Fibroblast of lung (primary cell): ENCODE measurements around the gene CBLC.

ENCODE experiments used
- EZH2 ChIP-seq: IDR thresholded peaks from 2 replicates; pipeline ENCODE4 v1.5.1; 2012; ENCODE audit warnings: low read length, control low read depth, mild to moderate bottlenecking; ENCODE audit errors: missing control alignments
- TF ChIP-seq, protein P1 (sequence below), 2 donors: IDR thresholded peaks in 1 of 2; conservative IDR thresholded peaks in 1 of 2; 1 replicate in 1 of 2; 2 replicates in 1 of 2; pipeline ENCODE4 v1.5.1; 2011 to 2012; ENCODE audit warnings: low read length in 2 of 2, control low read depth in 1 of 2, inconsistent platforms in 1 of 2, low read depth in 1 of 2, mild to moderate bottlenecking in 1 of 2

DNA sequence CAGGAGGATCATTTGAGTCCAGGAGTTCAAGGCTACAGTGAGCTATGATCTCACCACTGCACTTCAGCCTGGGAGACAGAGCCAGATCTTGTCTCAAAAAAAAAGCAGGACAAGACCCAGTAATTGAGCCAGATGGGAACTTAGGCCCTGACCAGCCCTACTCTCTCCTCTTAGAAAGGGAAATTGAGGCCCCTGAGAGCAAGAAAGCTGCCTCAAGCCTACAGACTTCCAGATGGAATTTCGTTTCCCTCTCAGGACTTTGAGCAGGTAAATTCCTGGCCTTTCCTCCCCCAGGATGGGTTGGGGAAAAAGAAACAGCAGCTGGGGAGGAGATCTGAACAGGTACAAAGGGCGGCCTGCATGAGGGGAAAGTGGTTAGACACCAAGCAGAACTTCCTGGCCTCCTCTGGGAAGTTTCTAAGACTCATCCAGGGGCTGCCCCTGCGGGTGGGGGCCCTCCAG is 32.8 kb upstream of the CBLC start:
- TF ChIP-seq, protein P1, sequence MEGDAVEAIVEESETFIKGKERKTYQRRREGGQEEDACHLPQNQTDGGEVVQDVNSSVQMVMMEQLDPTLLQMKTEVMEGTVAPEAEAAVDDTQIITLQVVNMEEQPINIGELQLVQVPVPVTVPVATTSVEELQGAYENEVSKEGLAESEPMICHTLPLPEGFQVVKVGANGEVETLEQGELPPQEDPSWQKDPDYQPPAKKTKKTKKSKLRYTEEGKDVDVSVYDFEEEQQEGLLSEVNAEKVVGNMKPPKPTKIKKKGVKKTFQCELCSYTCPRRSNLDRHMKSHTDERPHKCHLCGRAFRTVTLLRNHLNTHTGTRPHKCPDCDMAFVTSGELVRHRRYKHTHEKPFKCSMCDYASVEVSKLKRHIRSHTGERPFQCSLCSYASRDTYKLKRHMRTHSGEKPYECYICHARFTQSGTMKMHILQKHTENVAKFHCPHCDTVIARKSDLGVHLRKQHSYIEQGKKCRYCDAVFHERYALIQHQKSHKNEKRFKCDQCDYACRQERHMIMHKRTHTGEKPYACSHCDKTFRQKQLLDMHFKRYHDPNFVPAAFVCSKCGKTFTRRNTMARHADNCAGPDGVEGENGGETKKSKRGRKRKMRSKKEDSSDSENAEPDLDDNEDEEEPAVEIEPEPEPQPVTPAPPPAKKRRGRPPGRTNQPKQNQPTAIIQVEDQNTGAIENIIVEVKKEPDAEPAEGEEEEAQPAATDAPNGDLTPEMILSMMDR (conservative IDR thresholded peaks at IDR 0.05 in 1 of 2, IDR thresholded peaks at IDR 0.05 in 1 of 2; ENCODE audit: low read depth in 1 of 2, low read length in 2 of 2), result no peak
- TF ChIP-seq EZH2, result no peak
